GM19099 (cell line): ENCODE measurements around the gene AGPAT1.
A peak's percentile ranks its signal among the peaks of the same experiment; 100 is the strongest.

Experiments used
- POLR2A ChIP-seq: IDR thresholded peaks from 3 replicates; pipeline ENCODE4 v1.6.1; 2011; ENCODE audit warnings: low read depth; ENCODE audit not compliant: insufficient read length; ENCODE audit errors: extremely low read depth

The AGPAT1 gene, protein sequence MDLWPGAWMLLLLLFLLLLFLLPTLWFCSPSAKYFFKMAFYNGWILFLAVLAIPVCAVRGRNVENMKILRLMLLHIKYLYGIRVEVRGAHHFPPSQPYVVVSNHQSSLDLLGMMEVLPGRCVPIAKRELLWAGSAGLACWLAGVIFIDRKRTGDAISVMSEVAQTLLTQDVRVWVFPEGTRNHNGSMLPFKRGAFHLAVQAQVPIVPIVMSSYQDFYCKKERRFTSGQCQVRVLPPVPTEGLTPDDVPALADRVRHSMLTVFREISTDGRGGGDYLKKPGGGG

DNA sequence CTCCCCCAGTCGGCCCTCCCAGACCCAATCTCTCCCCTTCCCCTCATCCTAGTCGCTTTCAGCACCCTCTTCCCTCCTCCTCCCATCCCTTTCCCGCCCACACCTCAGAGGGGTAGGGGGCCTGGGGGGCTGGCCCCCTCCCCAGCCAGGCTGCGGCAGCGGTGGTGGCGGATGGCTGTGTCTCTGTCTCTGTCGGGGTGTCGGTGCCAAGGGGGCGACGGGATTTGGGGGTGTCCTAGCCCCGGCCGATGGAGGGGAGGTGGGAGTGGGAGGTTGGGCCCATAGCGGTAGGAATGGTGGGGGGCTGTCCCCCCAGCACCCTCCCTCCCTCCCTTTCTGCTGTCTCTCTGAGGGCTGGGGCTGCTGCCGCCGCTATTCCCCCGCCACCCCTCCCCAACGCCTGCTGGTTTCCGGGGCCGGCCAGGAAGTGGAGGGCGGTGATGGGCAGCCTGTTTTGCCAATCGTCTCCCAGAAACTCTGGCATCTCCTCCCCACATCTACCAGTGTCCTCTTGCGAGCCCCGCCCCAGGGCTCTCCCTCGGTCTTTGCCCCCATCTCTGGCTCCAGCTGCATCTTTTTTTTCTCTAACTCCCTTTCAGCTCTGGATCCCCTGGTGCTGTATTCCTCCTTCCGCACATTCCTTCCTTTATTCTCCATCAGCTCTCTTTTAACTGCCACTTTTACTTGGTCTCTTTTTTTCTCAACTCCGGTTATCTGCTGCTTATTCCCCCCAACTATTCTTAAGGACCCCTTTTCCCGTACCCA, at the start of gene AGPAT1:
TSS of gene AGPAT1 (minus strand) at position 374 of the 765 bp plus-strand sequence. CDS start 4,588 bp downstream, outside the sequence.
- TF ChIP-seq POLR2A, result peak; percentile 68

DNA sequence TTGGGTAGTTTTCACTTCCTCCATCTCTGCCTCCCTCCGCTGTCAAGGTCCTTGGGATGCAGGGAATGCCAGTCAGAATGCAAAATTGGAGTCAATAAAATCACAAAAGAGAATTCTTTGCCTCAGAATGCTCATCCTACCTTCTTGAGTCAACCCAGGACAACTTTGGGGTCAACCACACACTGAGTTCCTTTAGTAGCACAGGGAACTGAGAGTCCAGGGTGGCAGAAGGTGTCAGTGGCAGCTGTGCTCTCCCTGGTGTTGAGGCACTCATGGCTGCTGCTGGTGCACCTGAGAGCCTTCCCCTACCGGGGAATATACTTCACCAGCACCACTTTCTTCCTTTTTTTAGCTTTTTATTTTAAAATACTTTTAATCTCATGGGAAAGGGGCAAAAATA, 48.8 kb upstream of the AGPAT1 start:
- no peak for TF ChIP-seq POLR2A

DNA sequence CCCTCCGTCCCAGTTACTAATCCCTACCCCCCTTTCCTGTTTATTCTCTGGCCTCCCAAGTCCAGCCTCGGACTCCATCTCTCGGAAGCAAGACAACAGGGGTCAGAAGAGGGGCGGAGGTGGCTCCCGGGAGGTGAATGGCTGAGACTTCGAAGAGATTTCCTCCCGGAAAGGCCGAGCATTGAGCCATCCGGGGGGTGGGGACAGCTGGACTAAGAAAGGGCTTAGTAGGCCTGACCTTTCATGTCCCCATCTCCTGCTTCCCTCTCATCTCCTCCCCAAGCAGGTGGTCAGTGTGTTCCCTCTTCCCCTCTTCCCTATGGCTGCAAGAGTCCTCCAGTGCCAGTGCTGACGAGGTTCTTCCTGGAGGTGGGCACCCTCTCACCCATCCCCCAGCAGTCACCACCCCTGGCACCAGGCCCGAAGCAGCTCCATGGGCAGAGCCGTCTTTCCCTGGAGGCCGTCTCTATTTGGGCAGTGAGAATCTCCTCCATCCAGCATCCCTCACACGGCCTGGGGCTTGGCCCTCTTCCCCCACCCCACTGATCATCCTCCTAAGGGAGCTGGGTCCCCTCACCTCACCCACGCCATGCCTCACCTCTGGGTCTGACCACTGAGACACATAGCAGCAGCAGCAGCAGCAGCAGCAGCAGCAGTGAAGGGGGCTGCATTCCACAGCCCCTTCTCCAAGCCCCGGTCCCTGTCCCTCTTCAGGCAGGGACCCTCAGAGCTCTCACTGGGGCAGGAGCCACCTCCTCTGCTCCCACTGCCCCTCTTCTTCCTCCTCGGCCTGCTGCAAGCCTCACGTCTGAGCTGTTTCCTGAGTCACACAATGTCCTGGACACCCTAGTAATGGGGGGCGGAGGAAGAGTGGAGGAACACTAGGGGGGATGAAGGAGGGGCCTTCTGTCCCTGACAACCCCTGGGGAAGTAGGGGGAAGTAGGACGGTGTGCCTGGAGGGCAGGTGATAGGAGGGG, 47.7 kb upstream of the AGPAT1 start, which contains the start of gene NOTCH4:
TSS of gene NOTCH4 (minus strand) at position 810 of the 978 bp plus-strand sequence. CDS start at position 671, 139 bp downstream.
- no peak for TF ChIP-seq POLR2A

DNA sequence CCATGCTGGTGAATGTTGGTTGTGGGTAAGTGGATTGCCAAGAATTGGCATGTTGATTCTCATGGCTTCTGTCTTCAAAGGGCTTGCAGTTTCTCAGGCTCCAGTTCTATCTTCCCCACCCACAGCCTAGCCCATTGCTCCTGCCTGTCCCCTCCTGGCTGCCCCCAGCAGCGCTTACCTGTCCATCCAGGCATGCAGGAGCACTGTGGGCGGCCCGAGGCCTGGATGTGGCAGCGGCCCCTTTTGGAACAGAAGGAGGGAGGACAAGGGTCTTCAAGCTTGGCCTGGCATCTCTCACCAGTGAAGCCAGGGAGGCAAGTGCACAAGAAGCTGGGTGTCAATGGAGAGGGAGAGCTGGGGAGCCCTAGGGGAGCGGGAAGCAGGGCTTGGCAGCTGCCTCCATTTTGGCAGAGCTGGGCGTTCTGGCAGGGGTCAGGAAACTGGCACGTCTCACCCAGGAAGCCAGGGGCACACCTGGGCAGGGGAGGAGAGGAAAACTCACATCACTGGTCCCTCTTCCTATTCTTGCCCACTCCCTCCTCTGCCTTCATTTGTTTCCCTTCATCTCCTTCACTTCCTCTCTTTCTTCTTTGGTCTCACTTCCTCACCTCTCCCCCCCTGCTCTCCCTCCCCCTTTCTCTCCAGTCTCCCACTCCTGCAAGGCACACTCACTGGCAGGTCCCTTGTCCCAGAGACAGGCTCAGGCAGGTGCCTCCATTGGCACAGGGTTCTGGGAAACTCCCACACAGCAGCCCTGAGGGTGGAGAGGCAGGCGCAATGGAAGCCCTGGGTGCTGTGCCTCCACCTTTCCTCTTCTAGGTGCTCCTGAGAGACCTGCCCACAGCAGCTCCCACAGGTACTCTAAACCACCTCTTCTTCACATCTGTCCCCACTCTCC, 46.7 kb upstream of the AGPAT1 start:
- TF ChIP-seq POLR2A, result no peak

DNA sequence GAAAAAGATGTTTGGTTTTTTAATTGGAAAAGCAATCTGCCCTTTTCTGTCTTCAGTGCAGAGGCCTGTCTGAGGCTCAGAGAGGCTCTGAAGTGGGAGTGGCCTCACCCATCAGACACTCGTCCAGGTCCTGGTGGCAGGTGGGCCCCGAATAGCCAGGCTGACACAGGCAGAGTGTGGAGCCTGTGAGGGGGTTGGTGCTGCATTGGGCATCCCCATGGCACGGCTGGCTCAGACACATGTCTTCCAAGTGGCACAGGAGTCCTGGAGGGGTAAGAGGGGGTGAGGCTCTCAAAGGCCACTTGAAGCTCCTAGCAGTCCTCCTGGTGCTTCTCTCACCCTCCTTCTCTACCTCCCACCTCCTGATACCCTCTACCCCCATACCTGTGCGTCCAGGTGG, 44.1 kb upstream of the AGPAT1 start:
- TF ChIP-seq POLR2A, result no peak

DNA sequence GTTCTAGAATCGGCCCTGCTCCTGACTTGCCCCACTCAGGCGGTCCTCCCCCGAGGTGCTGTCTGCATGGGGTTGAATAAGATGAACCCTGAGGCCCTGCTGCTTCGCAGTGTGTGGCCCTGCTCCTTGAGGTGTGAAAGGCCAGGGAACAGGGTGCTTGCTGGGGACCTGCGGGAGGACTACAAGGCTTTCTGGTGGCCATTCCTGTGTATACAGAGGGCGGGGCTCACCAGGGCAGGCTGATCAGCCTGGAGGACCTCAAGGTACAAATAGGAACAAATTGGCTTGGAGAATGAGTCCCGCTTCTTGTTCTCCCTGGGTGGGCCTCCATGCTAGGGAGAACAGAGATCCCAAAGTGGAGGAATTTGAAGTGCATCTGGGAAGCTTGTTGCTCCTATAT, 42.3 kb upstream of the AGPAT1 start:
- no peak for TF ChIP-seq POLR2A

DNA sequence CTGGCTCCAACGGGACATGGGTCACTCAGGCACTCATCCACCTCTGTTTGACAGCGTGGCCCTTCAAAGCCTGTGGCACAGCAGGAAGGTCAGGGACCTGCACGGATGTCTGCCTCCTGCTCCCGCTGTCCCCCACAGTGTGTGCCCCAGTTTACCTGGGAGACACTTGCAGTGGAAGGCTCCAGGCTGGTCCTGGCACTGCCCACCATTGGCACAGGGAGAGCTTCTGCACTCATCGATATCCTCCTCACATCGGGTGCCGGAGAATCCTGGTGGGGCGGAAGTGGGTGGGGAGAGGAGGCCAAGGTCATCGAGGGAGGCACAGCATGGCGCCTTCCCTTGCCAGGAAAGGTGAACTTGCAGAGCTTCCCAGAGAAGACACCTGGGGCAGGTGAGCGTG, 41.1 kb upstream of the AGPAT1 start:
- no peak for TF ChIP-seq POLR2A

DNA sequence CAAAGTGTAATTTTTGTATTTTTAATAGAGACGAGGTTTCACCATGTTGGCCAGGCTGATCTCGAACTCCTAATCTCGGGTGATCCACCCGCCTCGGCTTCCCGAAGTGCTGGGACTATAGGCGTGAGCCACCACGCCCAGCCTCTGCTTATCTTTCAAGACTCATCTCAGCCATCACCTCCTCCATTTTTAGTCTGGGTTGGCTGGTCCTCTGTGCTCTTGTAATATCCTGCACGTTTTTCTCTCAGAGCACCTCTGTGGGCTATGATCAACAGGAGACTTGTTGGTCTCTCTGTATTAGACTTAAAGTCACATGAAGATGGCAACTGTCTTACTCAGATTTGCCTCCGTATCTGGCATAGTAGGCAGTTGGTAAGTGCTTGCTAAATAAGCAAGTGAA, 40.4 kb upstream of the AGPAT1 start:
- TF ChIP-seq POLR2A, result no peak

DNA sequence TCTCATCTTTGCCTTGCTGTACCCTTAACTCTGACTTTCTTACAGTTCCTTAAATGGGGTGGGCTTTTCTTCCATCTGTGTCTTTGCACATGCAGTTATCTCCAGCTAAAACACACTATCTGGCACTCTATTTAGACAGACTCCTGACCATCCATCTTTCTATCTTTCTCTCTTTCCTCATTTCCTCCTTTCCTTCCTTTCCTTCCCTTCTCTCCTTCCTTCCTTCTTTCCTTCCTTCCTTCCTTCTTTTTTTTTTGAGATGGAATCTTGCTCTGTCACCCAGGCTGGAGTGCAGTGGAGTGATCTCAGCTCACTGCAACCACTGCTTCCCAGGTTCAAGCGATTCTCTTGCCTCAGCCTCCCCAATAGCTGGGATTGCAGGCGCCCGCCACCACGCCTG, 39.7 kb upstream of the AGPAT1 start:
- no peak for TF ChIP-seq POLR2A

DNA sequence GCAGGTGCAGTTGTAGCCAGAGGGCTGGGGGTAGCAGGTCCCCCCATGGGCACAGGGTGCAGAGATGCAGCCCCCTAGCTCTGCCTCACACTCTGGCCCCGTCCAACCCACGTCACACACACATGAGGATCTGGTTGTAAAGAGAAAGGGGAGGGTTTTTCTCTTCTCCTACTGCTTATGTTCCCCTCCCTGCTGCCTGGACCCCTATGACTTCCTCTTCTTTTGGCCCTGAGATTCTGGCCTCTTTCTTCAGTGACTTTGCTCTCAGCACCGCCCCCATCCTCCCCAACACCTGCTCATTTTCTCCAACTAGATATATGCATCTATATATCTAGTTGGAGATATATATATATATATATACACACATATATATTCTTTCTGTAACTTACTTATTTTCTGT, 38.2 kb upstream of the AGPAT1 start:
- no peak for TF ChIP-seq POLR2A

DNA sequence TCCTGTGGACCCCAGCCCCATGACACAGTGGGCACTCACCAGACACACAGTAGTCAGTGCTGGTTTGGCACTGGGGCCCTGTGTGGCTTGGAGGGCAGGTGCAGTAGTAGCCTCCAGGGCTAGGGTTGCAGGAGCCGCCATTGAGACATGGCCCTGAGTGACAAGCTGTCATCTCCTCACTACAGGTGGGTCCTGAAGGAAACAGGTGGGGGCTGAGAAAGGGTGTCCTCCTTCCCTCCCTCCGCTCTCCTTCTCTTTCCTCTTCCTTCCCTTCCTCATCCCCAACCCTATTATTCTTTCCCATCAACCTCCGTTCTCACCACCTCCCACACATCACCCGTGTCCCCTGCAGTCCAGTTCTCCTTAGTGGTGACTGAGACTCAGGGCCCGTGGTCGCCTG, 37.8 kb upstream of the AGPAT1 start:
- no peak for TF ChIP-seq POLR2A

DNA sequence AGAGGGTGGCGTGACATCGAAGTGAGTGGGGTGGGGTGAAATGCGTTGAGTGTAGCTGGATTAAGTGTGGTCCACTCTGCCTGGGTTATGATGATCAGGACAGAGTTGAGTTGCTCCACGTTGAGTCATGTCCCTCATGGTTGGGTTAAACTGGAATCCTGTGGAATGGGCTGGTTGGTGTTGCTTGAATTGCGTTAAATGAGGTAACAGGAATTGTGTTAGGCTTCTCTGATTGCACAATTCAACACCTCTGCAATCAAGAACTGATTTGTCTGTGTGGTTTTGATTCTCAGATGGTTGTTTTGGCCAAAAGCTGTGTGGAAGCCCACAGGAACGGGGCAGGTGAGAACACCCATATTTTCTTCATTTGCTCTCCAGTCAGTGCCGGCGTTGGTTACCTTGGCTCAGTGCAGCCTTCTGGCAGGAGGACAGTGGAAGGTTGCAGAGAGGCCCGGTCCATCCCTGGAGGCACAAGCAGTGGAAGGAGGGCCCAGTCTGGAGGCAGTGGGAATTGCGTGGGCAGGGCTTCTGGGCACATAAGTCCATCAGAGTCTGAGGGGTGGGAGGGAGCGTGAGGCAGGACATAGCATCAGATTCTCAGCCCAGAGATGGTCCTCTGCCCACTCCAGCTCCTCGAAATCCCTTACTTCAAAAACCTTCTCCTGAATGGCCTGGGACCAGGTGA, 36.3 kb upstream of the AGPAT1 start:
- TF ChIP-seq POLR2A, result no peak

DNA sequence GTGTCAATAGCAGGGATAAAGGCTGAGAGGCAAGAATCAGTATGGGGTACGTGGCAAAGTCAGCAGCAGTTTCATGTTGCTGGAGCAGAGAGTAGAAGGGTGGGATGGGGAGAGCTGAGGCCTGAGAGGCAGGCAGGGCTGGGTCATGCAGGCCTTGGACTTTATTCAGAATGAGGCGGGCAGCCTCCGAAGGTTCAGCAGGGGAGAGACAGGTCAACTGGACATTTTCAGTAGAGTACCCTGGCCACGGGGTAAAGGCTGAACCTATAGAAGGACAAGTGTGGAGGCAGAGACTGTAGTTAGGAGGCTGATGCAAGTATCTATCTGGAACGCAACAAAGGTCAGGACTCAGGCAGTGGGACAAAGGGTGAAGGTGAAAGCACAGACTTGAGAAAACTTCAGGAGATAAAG, 34.3 kb upstream of the AGPAT1 start:
- TF ChIP-seq POLR2A, result no peak
